K562 (cell line): ENCODE results near the gene TMEM132D. TPM values are rescaled to one million over a fixed set of nuclear protein-coding genes. Genes with fewer than 3 reads are reported as not detected.

ENCODE experiments used
- ATAC-seq: fragments of 200-7000 bp; cut with Tn5 transposase; 3 replicates; pipeline ENCODE4 v1.9.1; 2020; ENCODE audit warnings: moderate library complexity
- BruUV-seq: library from RNA; stranded (reverse); fragments of 400-500 nt; replicated peaks from 2 replicates; lab custom pipeline; 2021; lab: Mats Ljungman, UMichigan
- CTCF ChIA-PET: fragments of 300-600 bp; formaldehyde crosslinking; extraction: SDS; loops from one replicate; lab custom pipeline; 2021; ENCODE audit warnings: low intra/inter-chr PET ratio; lab: Yijun Ruan, JAX
- POLR2A ChIA-PET: fragments of 300-600, 350-650 bp; sonication (Branson Sonifier 250); formaldehyde crosslinking; extraction: SDS; loops from one replicate; lab custom pipeline; 2021; ENCODE audit warnings: antibody characterized with exemption, inconsistent platforms; lab: Yijun Ruan, JAX
- DNase-seq, 4 experiments: peaks; one replicate each; pipeline versions ENCODE4 v3.0.0 to v3.0.0-alpha.2; 2011 to 2018; ENCODE audit warnings: low spot score in 3 of 4, mixed read lengths in 3 of 4; ENCODE audit errors: extremely low read depth in 1 of 4
- FAIRE-seq: peaks from 2 replicates; lab custom pipeline; 2011; peaks lifted over from hg19 to GRCh38; lab: Jason Lieb, UNC
- H2AFZ ChIP-seq: 2 replicates; pipeline ENCODE4 v1.6.0; 2011; ENCODE audit warnings: low read depth, low read length, control low read depth, inconsistent platforms
- H3K27ac ChIP-seq: fragments of 200-600 bp; 3 replicates; pipeline ENCODE4 v1.8.0; 2011; ENCODE audit warnings: low read depth, mild to moderate bottlenecking, control low read depth, inconsistent platforms, low read length, moderate library complexity, mixed read lengths; ENCODE audit errors: extremely low read depth
- H3K27me3 ChIP-seq, 2 experiments: fragments of 300-600 bp in 1 of 2; 2 replicates in 1 of 2; 3 replicates in 1 of 2; pipeline versions ENCODE4 v1.6.0 to v1.8.0; 2011; ENCODE audit warnings: inconsistent platforms in 2 of 2, low read length in 2 of 2, mild to moderate bottlenecking in 1 of 2, mixed read lengths in 1 of 2, moderate library complexity in 1 of 2; ENCODE audit not compliant: control insufficient read depth in 2 of 2, insufficient read depth in 2 of 2
- H3K36me3 ChIP-seq: fragments of 300-600 bp; 3 replicates; pipeline ENCODE4 v1.8.0; 2011; ENCODE audit warnings: mild to moderate bottlenecking, low read length, inconsistent platforms; ENCODE audit not compliant: control insufficient read depth, insufficient read depth
- H3K4me1 ChIP-seq, 2 experiments: fragments of 200-600 bp in 1 of 2; replicated peaks in 1 of 2; 2 replicates in 1 of 2; 3 replicates in 1 of 2; pipeline versions ENCODE4 v1.5.1 to v1.8.0; 2011; ENCODE audit warnings: inconsistent platforms in 2 of 2, low read length in 2 of 2, mild to moderate bottlenecking in 1 of 2, mixed read lengths in 1 of 2, moderate library complexity in 1 of 2; ENCODE audit not compliant: control insufficient read depth in 2 of 2, insufficient read depth in 2 of 2
- H3K4me2 ChIP-seq: 2 replicates; pipeline ENCODE4 v1.6.1; 2011; ENCODE audit warnings: low read length, control low read depth, inconsistent platforms, mixed read lengths; ENCODE audit not compliant: insufficient read depth
- H3K4me3 ChIP-seq: fragments of 200-600 bp; sonication (generic), shearing (Covaris generic); 2 replicates; pipeline ENCODE4 v1.5.1; 2016; ENCODE audit warnings: control low read depth, inconsistent platforms
- H3K79me2 ChIP-seq: fragments of 200-600 bp; 3 replicates; pipeline ENCODE4 v1.8.0; 2011; ENCODE audit warnings: low read length, inconsistent platforms; ENCODE audit not compliant: control insufficient read depth, insufficient read depth
- H3K9ac ChIP-seq, 2 experiments: 2 replicates each; pipeline versions ENCODE4 v1.6.0 to v1.6.1; 2011; ENCODE audit warnings: low read depth in 2 of 2, low read length in 2 of 2, control low read depth in 1 of 2, inconsistent platforms in 1 of 2, mild to moderate bottlenecking in 1 of 2, mixed read lengths in 1 of 2; ENCODE audit not compliant: insufficient read depth in 1 of 2
- H3K9me1 ChIP-seq: one replicate; pipeline ENCODE4 v1.6.0; 2011; ENCODE audit warnings: inconsistent platforms, mild to moderate bottlenecking, low read length, moderate library complexity; ENCODE audit not compliant: control insufficient read depth, insufficient read depth
- H3K9me3 ChIP-seq: replicated peaks from 2 replicates; pipeline ENCODE4 v1.5.1; 2011; ENCODE audit warnings: low read depth, low read length, inconsistent platforms; ENCODE audit not compliant: control insufficient read depth, insufficient read depth
- H4K20me1 ChIP-seq: replicated peaks from 2 replicates; pipeline ENCODE4 v1.6.1; 2011; ENCODE audit warnings: low read length, inconsistent platforms, mixed read lengths; ENCODE audit not compliant: control insufficient read depth, insufficient read depth
- EGR1 ChIP-seq: fragments of 450-650 bp; conservative IDR thresholded peaks from 2 replicates; pipeline ENCODE4 v1.6.1; 2017; ENCODE audit warnings: mild to moderate bottlenecking
- ETS1 ChIP-seq: conservative IDR thresholded peaks from 2 replicates; pipeline ENCODE4 v1.6.1; 2011; ENCODE audit warnings: low read depth, mild to moderate bottlenecking, low read length; ENCODE audit not compliant: control insufficient read depth
- PKNOX1 ChIP-seq: fragments of 450-650 bp; IDR thresholded peaks from 2 replicates; pipeline ENCODE4 v1.6.1; 2016
- POLR2G ChIP-seq: fragments of 200-400 bp; formaldehyde crosslinking; IDR thresholded peaks from 2 replicates; pipeline ENCODE4 v1.6.1; 2017; ENCODE audit warnings: low read depth, mild to moderate bottlenecking, antibody characterized with exemption, low read length, moderate library complexity
- SREBF1 ChIP-seq: fragments of 150-350 bp; IDR thresholded peaks from 2 replicates; pipeline ENCODE4 v1.6.1; 2014; ENCODE audit warnings: antibody characterized with exemption, low read depth, low read length, borderline replicate concordance
- THRA ChIP-seq: fragments of 450-650 bp; IDR thresholded peaks from 2 replicates; pipeline ENCODE4 v1.6.1; 2017; ENCODE audit warnings: mild to moderate bottlenecking, moderate library complexity
- UBTF ChIP-seq, 2 experiments: IDR thresholded peaks; 2 replicates each; pipeline ENCODE4 v1.6.1; 2012; ENCODE audit warnings: improper control_type of control experiment in 2 of 2, low read depth in 2 of 2, low read length in 2 of 2, borderline replicate concordance in 1 of 2
- ZNF134 ChIP-seq: fragments of 250-450 bp; sonication (Bioruptor Pico); conservative IDR thresholded peaks from 2 replicates; pipeline ENCODE4 v1.4.0; 2020
- ZNF830 ChIP-seq: fragments of 250-450 bp; sonication (Bioruptor Pico); IDR thresholded peaks from 2 replicates; pipeline ENCODE4 v1.5.0; 2021; ENCODE audit warnings: mild to moderate bottlenecking
- ZSCAN29 ChIP-seq: fragments of 450-650 bp; IDR thresholded peaks from 2 replicates; pipeline ENCODE4 v1.6.1; 2017
- WGBS: fragments of 100-300 bp; shearing (Covaris generic); methylation state at CpG from one replicate; pipeline ENCODE4 v1.1.6; 2016; ENCODE audit warnings: low coverage, mixed read lengths; ENCODE audit not compliant: insufficient coverage; ENCODE audit errors: missing lambda C conversion rate; 5-methylcytosine and 5-hydroxymethylcytosine counted together
- in situ Hi-C: fragments of 300-500 bp; cut with MboI; formaldehyde crosslinking; loops from 4 replicates; pipeline ENCODE4 v1.15.0; 2018; ENCODE audit warnings: inconsistent platforms, mixed read lengths
- intact Hi-C: fragments of 100-400 bp; cut with micrococcal nuclease; formaldehyde crosslinking; loops from 2 replicates; pipeline ENCODE4 v1.14.2; 2022
- polyA plus RNA-seq, 8 experiments: library from polyadenylated mRNA; depleted of rRNA in 4 of 8; stranded (reverse) in 5 of 8; unstranded in 3 of 8; fragments of >200 nt; fragmentation: Nextera tagmentation in 2 of 8; fragmentation: Illumina TruSeq in 1 of 8; extraction: Ambion mirVana in 2 of 8; extraction: Trizol in 1 of 8; gene quantifications; 2 replicates each; pipeline versions ENCODE4 v1.2.1 to v1.2.3, GENCODE V29; 2011 to 2014; ENCODE audit warnings: inconsistent platforms in 1 of 8, missing spikeins in 1 of 8
- total RNA-seq, 7 experiments: library from RNA; depleted of rRNA in 6 of 7; stranded (reverse); fragments of >200 nt in 6 of 7; fragmentation: Illumina TruSeq in 2 of 7; extraction: Trizol in 2 of 7; gene quantifications; 2 replicates each; pipeline versions ENCODE4 v1.2.1 to v1.2.3, GENCODE V29; 2011 to 2021; ENCODE audit warnings: low replicate concordance in 1 of 7

The TMEM132D gene
- total and polyA plus RNA-seq, 9 of the 15 experiments (the other 6 are each of a cell fraction or from before 2014, with no cell fraction given): not detected

- no peak overlapping the region for H3K27ac ChIP-seq
- POLR2A ChIA-PET: interaction anchor here (0.5 kb wide), 1 partner anchor 17 kb away, joined by 3 read pairs; no protein-coding TSS in a partner anchor
- no peaks in the 10 kb centered on the region for H3K9me1 ChIP-seq
- no peaks in the 10 kb centered on the region for H3K4me1 ChIP-seq
- no peaks in the 10 kb centered on the region for H3K36me3 ChIP-seq
- DNase-seq (no peak), FAIRE-seq (no peak), ATAC-seq (no peak)
- in situ Hi-C loops (no loop called here), intact Hi-C loops (no loop called here)
- no peak overlapping the region for H3K4me2 ChIP-seq
- no peak overlapping the region for H3K4me3 ChIP-seq
- 0% methylated on average over 7 of the region's 7 CpGs for WGBS
- no peaks in the 10 kb centered on the region for H3K9me3 ChIP-seq
- H4K20me1 ChIP-seq: no peaks in the 10 kb centered on the region
- H3K9ac ChIP-seq: no peak overlapping the region
- no peak for TF ChIP-seq ZSCAN29
- TF ChIP-seq ZNF134 (CRISPR knock-in tag): peak; percentile 83
- no peaks in the 10 kb centered on the region; a peak in 1 of 5 replicates for H3K27me3 ChIP-seq
- BruUV-seq: no TSS peak
- no peaks in the 10 kb centered on the region for H3K79me2 ChIP-seq
- no peak overlapping the region for H2AFZ ChIP-seq
- CTCF ChIA-PET: no interaction called here
Observed at GRCh38 chr12:129294868-129295267, 609.0 kb downstream of the TMEM132D start.

- Histone ChIP-seq H3K36me3 (no peaks in the 10 kb centered on the region), H3K27ac (no peak overlapping the region), H3K79me2 (no peaks in the 10 kb centered on the region), H3K9ac (no peak overlapping the region), H3K4me1 (no peaks in the 10 kb centered on the region), H3K27me3 (peaks cover 0 to 11% of the 10 kb centered on the region in 2 experiments; a peak in 1 of 5 replicates), H3K9me3 (no peaks in the 10 kb centered on the region), H3K9me1 (no peaks in the 10 kb centered on the region), H4K20me1 (no peaks in the 10 kb centered on the region), H2AFZ (no peak overlapping the region), H3K4me3 (no peak overlapping the region), H3K4me2 (no peak overlapping the region)
- in situ Hi-C loops: no loop called here
- ChIA-PET CTCF (no interaction called here), POLR2A (no interaction called here)
- no TSS peak for BruUV-seq
- ATAC-seq: no peak
- intact Hi-C loops: no loop called here
- DNase-seq: no peak
- WGBS: 0% methylated on average over 5 of the region's 5 CpGs
- FAIRE-seq: no peak
- TF ChIP-seq ZNF830 (CRISPR knock-in tag): no peak
- TF ChIP-seq PKNOX1: no peak
- TF ChIP-seq THRA: no peak
- no peak for TF ChIP-seq POLR2G
- TF ChIP-seq ETS1: no peak
- no peak for TF ChIP-seq UBTF (IDR thresholded peaks at IDR 0.05; ENCODE audit: borderline replicate concordance in 1 of 2, low read depth in 2 of 2, low read length in 2 of 2)
- TF ChIP-seq EGR1: no peak
- TF ChIP-seq SREBF1: no peak
Observed at GRCh38 chr12:129279771-129280170, 624.1 kb downstream of the TMEM132D start.
